GM23338 (cell line): ENCODE results near the gene F13A1. TPM values are rescaled to one million over a fixed set of nuclear protein-coding genes. Genes with fewer than 3 reads are reported as not detected.
A peak's percentile ranks its signal among the peaks of the same experiment; 100 is the strongest.

Experiments used
- ATAC-seq: fragments of 200-7000 bp; cut with Tn5 transposase; 3 replicates; pipeline ENCODE4 v1.9.1; 2020
- DNase-seq: peaks from one replicate; pipeline ENCODE4 v3.0.0-alpha.2; 2015; ENCODE audit warnings: low spot score
- H2AFZ ChIP-seq: fragments of 200-600 bp; sonication (generic); 2 replicates; pipeline ENCODE4 v1.8.0; 2016; ENCODE audit warnings: antibody characterized with exemption, mild to moderate bottlenecking, moderate library complexity
- H3F3A ChIP-seq: fragments of 200-600 bp; sonication (generic); replicated peaks from 2 replicates; pipeline ENCODE4 v1.8.0; 2017; ENCODE audit warnings: antibody characterized with exemption, mixed run types, low read depth
- H3K27ac ChIP-seq: fragments of 200-600 bp; sonication (generic); 2 replicates; pipeline ENCODE4 v1.6.1; 2016; ENCODE audit warnings: low read depth
- H3K27me3 ChIP-seq: fragments of 200-600 bp; sonication (generic); 2 replicates; pipeline ENCODE4 v1.8.0; 2016; ENCODE audit warnings: mild to moderate bottlenecking, mixed run types, moderate library complexity; ENCODE audit not compliant: insufficient read depth
- H3K36me3 ChIP-seq: fragments of 200-600 bp; sonication (generic); 2 replicates; pipeline ENCODE4 v1.8.0; 2016; ENCODE audit warnings: mild to moderate bottlenecking; ENCODE audit not compliant: insufficient read depth
- H3K4me1 ChIP-seq: fragments of 200-600 bp; sonication (generic); 2 replicates; pipeline ENCODE4 v1.8.0; 2016; ENCODE audit warnings: mild to moderate bottlenecking, moderate library complexity; ENCODE audit not compliant: insufficient read depth
- H3K4me2 ChIP-seq: fragments of 200-600 bp; sonication (generic); 2 replicates; pipeline ENCODE4 v1.7.1; 2017; ENCODE audit warnings: mixed run types
- H3K4me3 ChIP-seq: fragments of 200-600 bp; sonication (generic); 2 replicates; pipeline ENCODE4 v1.6.1; 2016; ENCODE audit warnings: mixed run types
- H3K79me2 ChIP-seq: fragments of 200-600 bp; sonication (generic); replicated peaks from 2 replicates; pipeline ENCODE4 v1.8.0; 2017; ENCODE audit warnings: mild to moderate bottlenecking; ENCODE audit not compliant: insufficient read depth
- H3K9me2 ChIP-seq: fragments of 200-600 bp; sonication (generic); 2 replicates; pipeline ENCODE4 v1.8.0; 2017; ENCODE audit not compliant: insufficient read depth
- H4K20me1 ChIP-seq: fragments of 200-600 bp; sonication (generic); replicated peaks from 2 replicates; pipeline ENCODE4 v1.8.0; 2017; ENCODE audit warnings: mild to moderate bottlenecking; ENCODE audit not compliant: insufficient read depth
- H3K27ac Mint-ChIP-seq: 2 replicates; pipeline ENCODE4 v1.8.0; 2020; ENCODE audit warnings: inconsistent platforms, mild to moderate bottlenecking, moderate library complexity, mixed read lengths
- H3K27me3 Mint-ChIP-seq: 3 replicates; pipeline ENCODE4 v1.8.0; 2022; ENCODE audit warnings: low read depth, mild to moderate bottlenecking, moderate library complexity, mixed read lengths, inconsistent platforms; ENCODE audit not compliant: insufficient read depth, poor library complexity
- H3K36me3 Mint-ChIP-seq: 3 replicates; pipeline ENCODE4 v1.8.0; 2021; ENCODE audit warnings: low read depth, mild to moderate bottlenecking, inconsistent platforms, moderate library complexity, mixed read lengths
- H3K4me1 Mint-ChIP-seq: 3 replicates; pipeline ENCODE4 v1.8.0; 2020; ENCODE audit warnings: mild to moderate bottlenecking, inconsistent platforms, mixed read lengths
- H3K4me3 Mint-ChIP-seq: 3 replicates; pipeline ENCODE4 v1.8.0; 2021; ENCODE audit warnings: moderate library complexity, mild to moderate bottlenecking, inconsistent platforms, mixed read lengths
- H3K9me3 Mint-ChIP-seq: 3 replicates; pipeline ENCODE4 v1.8.0; 2020; ENCODE audit warnings: moderate library complexity, mild to moderate bottlenecking, inconsistent platforms, mixed read lengths
- CREB1 ChIP-seq: fragments of 250-450 bp; sonication (Bioruptor Pico); IDR thresholded peaks from 2 replicates; pipeline ENCODE4 v1.5.0; 2020; ENCODE audit warnings: low read depth, mild to moderate bottlenecking, moderate library complexity
- JUNB ChIP-seq: IDR thresholded peaks from one replicate; pipeline ENCODE4 v1.6.1; 2016; ENCODE audit warnings: antibody characterized with exemption; ENCODE audit not compliant: unreplicated experiment
- NANOG ChIP-seq: IDR thresholded peaks from 2 replicates; pipeline ENCODE4 v1.6.1; 2016; ENCODE audit warnings: antibody characterized with exemption, borderline replicate concordance
- POLR2AphosphoS5 ChIP-seq: IDR thresholded peaks from 2 replicates; pipeline ENCODE4 v1.6.1; 2016; ENCODE audit warnings: antibody characterized with exemption, low read depth
- STAT1 ChIP-seq: IDR thresholded peaks from one replicate; pipeline ENCODE4 v1.6.1; 2016; ENCODE audit warnings: antibody characterized with exemption; ENCODE audit not compliant: unreplicated experiment
- ZNF114 ChIP-seq: fragments of 250-450 bp; sonication (Bioruptor Pico); IDR thresholded peaks from 2 replicates; pipeline ENCODE4 v1.5.0; 2020; ENCODE audit warnings: mild to moderate bottlenecking, moderate library complexity
- ZNF462 ChIP-seq: fragments of 250-450 bp; sonication (Bioruptor Pico); IDR thresholded peaks from 2 replicates; pipeline ENCODE4 v1.5.0; 2020; ENCODE audit warnings: mild to moderate bottlenecking, moderate library complexity
- polyA plus RNA-seq: library from polyadenylated mRNA; unstranded; fragments of >200 nt; fragmentation: Nextera tagmentation; extraction: Ambion mirVana; gene quantifications from 2 replicates; pipeline ENCODE4 v1.2.1, GENCODE V29; 2016
- total RNA-seq: library from RNA; depleted of rRNA; stranded (reverse); fragments of >200 nt; shearing (Covaris generic); gene quantifications from 2 replicates; pipeline ENCODE4 v1.2.3, GENCODE V29; 2014
- TF ChIP-seq, protein P1 (sequence below), 2 experiments: fragments of 200-600 bp in 1 of 2; sonication (generic) in 1 of 2; conservative IDR thresholded peaks; 2 replicates each; pipeline versions ENCODE4 v1.5.1 to v1.6.1; 2016 to 2017; ENCODE audit warnings: antibody characterized with exemption in 2 of 2, low read depth in 2 of 2, mild to moderate bottlenecking in 2 of 2, moderate library complexity in 1 of 2

The F13A1 gene
- total and polyA plus RNA-seq, 2 experiments from 2014 or later: 0.31 to 0.32 TPM

DNA sequence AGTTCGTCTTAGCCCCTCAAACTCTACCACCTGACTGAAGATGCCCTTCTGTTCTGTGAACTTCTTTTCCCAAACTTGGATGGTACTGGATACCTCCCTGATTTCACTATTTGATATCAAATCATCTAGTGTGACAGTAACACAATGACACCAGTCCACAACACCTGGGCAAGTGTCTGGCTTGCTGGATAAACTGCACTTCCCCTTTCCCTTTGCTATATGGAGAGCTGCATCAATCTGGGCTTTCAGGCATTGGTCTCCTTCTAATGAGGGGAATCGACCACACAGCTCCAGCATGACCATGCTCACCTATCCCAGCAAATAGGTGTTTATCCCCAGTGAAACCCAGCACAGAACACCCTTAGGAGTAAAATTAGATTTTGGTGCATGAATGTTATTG, 3.1 kb downstream of the F13A1 start (continued):
- TF ChIP-seq ZNF462 (CRISPR knock-in tag) (no peak), CREB1 (CRISPR knock-in tag) (no peak), JUNB (no peak), NANOG (no peak)

GRCh38 chr6:6315660-6316059, 4.8 kb downstream of the F13A1 start:
- no peak overlapping the region for H3K27ac Mint-ChIP-seq
- Histone ChIP-seq H3K36me3 (no peaks in the 10 kb centered on the region), H3K4me2 (no peak overlapping the region), H3K27ac (no peak overlapping the region), H3K9me2 (no peaks in the 10 kb centered on the region), H4K20me1 (no peaks in the 10 kb centered on the region; the same call in 1 of the 2 replicates), H2AFZ (no peak overlapping the region; the same call in 1 of the 2 replicates), H3K4me1 (peaks cover 14% of the 10 kb centered on the region), H3K4me3 (no peak overlapping the region), H3K27me3 (peaks cover 19% of the 10 kb centered on the region), H3K79me2 (no peaks in the 10 kb centered on the region), H3F3A (no peaks in the 10 kb centered on the region)
- TF ChIP-seq ZNF114 (CRISPR knock-in tag) (no peak), STAT1 (no peak), POLR2AphosphoS5 (no peak)
- TF ChIP-seq, protein P1, sequence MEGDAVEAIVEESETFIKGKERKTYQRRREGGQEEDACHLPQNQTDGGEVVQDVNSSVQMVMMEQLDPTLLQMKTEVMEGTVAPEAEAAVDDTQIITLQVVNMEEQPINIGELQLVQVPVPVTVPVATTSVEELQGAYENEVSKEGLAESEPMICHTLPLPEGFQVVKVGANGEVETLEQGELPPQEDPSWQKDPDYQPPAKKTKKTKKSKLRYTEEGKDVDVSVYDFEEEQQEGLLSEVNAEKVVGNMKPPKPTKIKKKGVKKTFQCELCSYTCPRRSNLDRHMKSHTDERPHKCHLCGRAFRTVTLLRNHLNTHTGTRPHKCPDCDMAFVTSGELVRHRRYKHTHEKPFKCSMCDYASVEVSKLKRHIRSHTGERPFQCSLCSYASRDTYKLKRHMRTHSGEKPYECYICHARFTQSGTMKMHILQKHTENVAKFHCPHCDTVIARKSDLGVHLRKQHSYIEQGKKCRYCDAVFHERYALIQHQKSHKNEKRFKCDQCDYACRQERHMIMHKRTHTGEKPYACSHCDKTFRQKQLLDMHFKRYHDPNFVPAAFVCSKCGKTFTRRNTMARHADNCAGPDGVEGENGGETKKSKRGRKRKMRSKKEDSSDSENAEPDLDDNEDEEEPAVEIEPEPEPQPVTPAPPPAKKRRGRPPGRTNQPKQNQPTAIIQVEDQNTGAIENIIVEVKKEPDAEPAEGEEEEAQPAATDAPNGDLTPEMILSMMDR (conservative IDR thresholded peaks at IDR 0.05; ENCODE audit: low read depth in 2 of 2): peak; percentile 73 to 77
- peaks cover 25% of the 10 kb centered on the region for H3K4me1 Mint-ChIP-seq
- no peaks in the 10 kb centered on the region for H3K36me3 Mint-ChIP-seq
- H3K9me3 Mint-ChIP-seq: no peaks in the 10 kb centered on the region
- no peak overlapping the region for H3K4me3 Mint-ChIP-seq
- H3K27me3 Mint-ChIP-seq: peaks cover 24% of the 10 kb centered on the region
- ATAC-seq (no peak; the same call in 2 of the 3 replicates), DNase-seq (peak; percentile 79)
